Measurements from ENCODE around the gene CCDC184. TPM values are rescaled to one million over a fixed set of nuclear protein-coding genes. Genes with fewer than 3 reads are reported as not detected.

CCDC184 gene
- total RNA-seq, 4 donors from 2014 or later = 0.18 to 1.2 (median 0.65) TPM

- no peak for DNase-seq
- WGBS, 2 donors = 77 to 82% methylated on average over 5 of the region's 5 CpGs
- intact Hi-C loops (cut with DNase I) = loop anchor here (10.0 kb wide), 1 partner anchor 195 kb away; the partner anchor contains the start of gene TMEM106C
- Histone ChIP-seq H3K4me3 (no peak overlapping the region), H3K36me3 (no peaks in the 10 kb centered on the region), H3K27ac (no peak overlapping the region), H3K27me3 (peaks cover 0 to 10% (median 1%) of the 10 kb centered on the region in 4 donors), H3K4me1 (peaks cover 3 to 23% (median 9%) of the 10 kb centered on the region in 3 donors), H3K9me3 (no peaks in the 10 kb centered on the region)
- TF ChIP-seq CTCF (IDR thresholded peaks at IDR 0.05) (no peak), POLR2A (IDR thresholded peaks at IDR 0.05) (no peak)
Observed at GRCh38 chr12:48160046-48160445, 23.4 kb upstream of the CCDC184 start.

- H3K27me3 ChIP-seq = peaks cover 0 to 15% (median 1%) of the 10 kb centered on the region in 4 donors
- H3K36me3 ChIP-seq = no peaks in the 10 kb centered on the region
- H3K9me3 ChIP-seq = no peaks in the 10 kb centered on the region
- no peak for TF ChIP-seq POLR2A (IDR thresholded peaks at IDR 0.05)
- no peak for TF ChIP-seq CTCF (IDR thresholded peaks at IDR 0.05)
- no peak overlapping the region for H3K4me3 ChIP-seq
- H3K27ac ChIP-seq = no peak overlapping the region
- WGBS, 2 donors = 35% methylated on average over 2 of the region's 2 CpGs; no CpG with 5 or more reads in 1 of the 2 donors
- H3K4me1 ChIP-seq = peaks cover 3 to 18% (median 9%) of the 10 kb centered on the region in 3 donors
- DNase-seq = no peak
- intact Hi-C loops (cut with DNase I) = loop anchor here (10.0 kb wide), 1 partner anchor 196 kb away; the partner anchor contains the start of gene TMEM106C
Observed at GRCh38 chr12:48160807-48161206, 22.6 kb upstream of the CCDC184 start.

GRCh38 chr12:48163150-48163747, 20.2 kb upstream of the CCDC184 start:
- Histone ChIP-seq H3K27me3 (peaks cover 0 to 28% (median 1%) of the 10 kb centered on the region in 4 donors), H3K27ac (no peak overlapping the region), H3K9me3 (no peaks in the 10 kb centered on the region), H3K4me1 (peaks cover 0 to under 1% (median 0%) of the 10 kb centered on the region in 3 donors), H3K4me3 (no peak overlapping the region), H3K36me3 (no peaks in the 10 kb centered on the region)
- 59 to 64% methylated on average over 5 of the region's 5 CpGs for WGBS, 2 donors
- intact Hi-C loops (cut with DNase I) = loop anchor here (10.0 kb wide), 1 partner anchor 198 kb away; the partner anchor contains the start of gene TMEM106C
- DNase-seq = no peak
- TF ChIP-seq CTCF (IDR thresholded peaks at IDR 0.05) (no peak), POLR2A (IDR thresholded peaks at IDR 0.05) (no peak)

GRCh38 chr12:48164451-48164850, 19.0 kb upstream of the CCDC184 start:
- intact Hi-C loops (cut with DNase I) = loop anchor here (10.0 kb wide), 1 partner anchor 200 kb away; the partner anchor contains the start of gene TMEM106C
- no peak for TF ChIP-seq CTCF (IDR thresholded peaks at IDR 0.05)
- 71 to 74% methylated on average over 2 of the region's 2 CpGs for WGBS, 2 donors
- DNase-seq = no peak
- Histone ChIP-seq H3K36me3 (no peaks in the 10 kb centered on the region), H3K4me1 (no peaks in the 10 kb centered on the region), H3K9me3 (no peaks in the 10 kb centered on the region), H3K27ac (no peak overlapping the region), H3K4me3 (no peak overlapping the region), H3K27me3 (peaks cover 0 to 33% (median 1%) of the 10 kb centered on the region in 4 donors)
